Pancreas (tissue), 10 donors: ENCODE results near the gene ATG7. TPM values are rescaled to one million over a fixed set of nuclear protein-coding genes. Genes with fewer than 3 reads are reported as not detected.

Experiments
- ATAC-seq, 4 donors: fragments of 200-7000 bp; cut with Tn5 transposase; one replicate each; pipeline versions ENCODE4 v1.8.0 to v1.9.1; 2020; ENCODE audit warnings: mild to moderate bottlenecking in 4 of 4, moderate library complexity in 4 of 4
- DNase-seq, 6 donors: peaks; one replicate each; pipeline ENCODE4 v3.0.0-alpha.2; 2020
- FAIRE-seq: peaks from 2 replicates; lab custom pipeline; 2012; peaks lifted over from hg19 to GRCh38; lab: Jason Lieb, UNC
- H3K27ac ChIP-seq, 4 donors: fragments of 200-600 bp; sonication (generic); 1 replicate in 3 of 4; 2 replicates in 1 of 4; pipeline versions ENCODE4 v1.5.0 to v1.8.0; 2020
- H3K27me3 ChIP-seq, 4 donors: fragments of 200-600 bp; one replicate each; pipeline ENCODE4 v1.8.0; 2021
- H3K36me3 ChIP-seq, 3 donors: fragments of 200-600 bp; sonication (generic) in 1 of 3; one replicate each; pipeline versions ENCODE4 v1.5.0 to v1.8.0; 2020 to 2021
- H3K4me1 ChIP-seq, 3 donors: fragments of 200-600 bp; one replicate each; pipeline ENCODE4 v1.8.0; 2021
- H3K4me3 ChIP-seq, 4 donors: fragments of 200-600 bp; sonication (generic) in 2 of 4; one replicate each; pipeline versions ENCODE4 v1.5.0 to v1.8.0; 2020 to 2021
- H3K9me3 ChIP-seq, 4 donors: fragments of 200-600 bp; one replicate each; pipeline ENCODE4 v1.8.0; 2021
- WGBS, 2 donors: extraction: QIAGEN DNeasy Blood & Tissue Kit; methylation state at CpG; one replicate each; pipeline ENCODE4 v1.1.7; 2013; 5-methylcytosine and 5-hydroxymethylcytosine counted together
- intact Hi-C, 3 donors: fragments of 100-400 bp; cut with DNase I; formaldehyde crosslinking; loops; one replicate each; pipeline versions ENCODE4 v1.11.1 to v1.14.2; 2022
- polyA plus RNA-seq, 2 donors: library from polyadenylated mRNA; stranded (reverse); fragments of 200-250 nt; gene quantifications; one replicate each; pipeline ENCODE4 v1.2.3, GENCODE V29; 2013
- total RNA-seq, 6 donors: library from RNA; stranded (reverse); fragmentation: NEBNext Ultra II Directional in 4 of 6; extraction: Animal tissue kit (Norgen Biotek cat#: 25700) in 4 of 6; gene quantifications; one replicate each; pipeline versions ENCODE4 v1.2.1 to v1.2.4, GENCODE V29; 2021 to 2023
- TF ChIP-seq, protein P1 (sequence below), 4 donors: fragments of 200-600 bp; sonication (generic) in 3 of 4; IDR thresholded peaks; one replicate each; pipeline versions ENCODE4 v1.5.0 to v1.8.0; 2021; ENCODE audit warnings: antibody characterized with exemption in 4 of 4
- donor health status: healthy with polysubstance abuse.
- donor health status: DM: no; HTN: no; CAD: no; lungs with moderate emphysema.
- donor health status: DM: no; HTN: no; CAD: no.
- donor health status: control.
- donor health status: control.
- donor health status: Bipolar disorder and iron deficiency.
- donor health status: DM: yes; HTN: yes; CAD: no.
- donor health status: DM: no; HTN: no; CAD: no.
- donor health status: DM: no; HTN: no; CAD: no.
- donor health status: DM: yes; HTN: yes; CAD: no.

Gene ATG7
- total and polyA plus RNA-seq, 8 donors: 5.1 to 28.0 (median 15.7) TPM

DNA sequence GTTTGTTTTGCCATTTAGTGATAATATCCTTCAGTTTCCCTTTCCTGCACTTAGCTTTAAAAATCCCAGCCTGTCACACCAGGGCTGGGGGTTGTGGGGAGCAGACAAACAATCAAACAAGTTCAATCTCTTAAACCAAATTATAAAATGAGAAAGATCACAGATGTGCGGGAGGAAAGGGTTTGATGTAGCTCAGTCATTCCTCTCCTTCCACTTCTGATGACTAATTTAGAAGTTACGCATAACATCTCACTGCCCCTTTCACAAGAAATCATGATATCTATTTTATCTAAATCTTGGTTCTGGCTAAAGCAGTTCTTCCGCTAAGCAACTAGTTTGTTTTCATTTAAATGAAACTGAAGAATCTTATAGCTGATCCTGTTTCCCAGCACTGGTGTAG, 34.1 kb upstream of the ATG7 start:
- WGBS, 2 donors: 56 to 74% methylated on average over 3 of the region's 3 CpGs
- FAIRE-seq (no peak), ATAC-seq (peak in 1 of 4 donors; percentile 20), DNase-seq (no peak)
- Histone ChIP-seq H3K4me3 (no peak overlapping the region), H3K27me3 (no peaks in the 10 kb centered on the region), H3K27ac (no peak overlapping the region), H3K36me3 (no peaks in the 10 kb centered on the region), H3K9me3 (no peaks in the 10 kb centered on the region), H3K4me1 (no peaks in the 10 kb centered on the region)
- TF ChIP-seq, protein P1, sequence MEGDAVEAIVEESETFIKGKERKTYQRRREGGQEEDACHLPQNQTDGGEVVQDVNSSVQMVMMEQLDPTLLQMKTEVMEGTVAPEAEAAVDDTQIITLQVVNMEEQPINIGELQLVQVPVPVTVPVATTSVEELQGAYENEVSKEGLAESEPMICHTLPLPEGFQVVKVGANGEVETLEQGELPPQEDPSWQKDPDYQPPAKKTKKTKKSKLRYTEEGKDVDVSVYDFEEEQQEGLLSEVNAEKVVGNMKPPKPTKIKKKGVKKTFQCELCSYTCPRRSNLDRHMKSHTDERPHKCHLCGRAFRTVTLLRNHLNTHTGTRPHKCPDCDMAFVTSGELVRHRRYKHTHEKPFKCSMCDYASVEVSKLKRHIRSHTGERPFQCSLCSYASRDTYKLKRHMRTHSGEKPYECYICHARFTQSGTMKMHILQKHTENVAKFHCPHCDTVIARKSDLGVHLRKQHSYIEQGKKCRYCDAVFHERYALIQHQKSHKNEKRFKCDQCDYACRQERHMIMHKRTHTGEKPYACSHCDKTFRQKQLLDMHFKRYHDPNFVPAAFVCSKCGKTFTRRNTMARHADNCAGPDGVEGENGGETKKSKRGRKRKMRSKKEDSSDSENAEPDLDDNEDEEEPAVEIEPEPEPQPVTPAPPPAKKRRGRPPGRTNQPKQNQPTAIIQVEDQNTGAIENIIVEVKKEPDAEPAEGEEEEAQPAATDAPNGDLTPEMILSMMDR (IDR thresholded peaks at IDR 0.05): no peak
- intact Hi-C loops: no loop called here

- Histone ChIP-seq H3K4me3 (no peak overlapping the region), H3K9me3 (no peaks in the 10 kb centered on the region), H3K27ac (no peak overlapping the region), H3K27me3 (no peaks in the 10 kb centered on the region), H3K36me3 (no peaks in the 10 kb centered on the region), H3K4me1 (no peaks in the 10 kb centered on the region)
- intact Hi-C loops: no loop called here
- WGBS, 2 donors: 63 to 64% methylated on average over 1 of the region's 1 CpG
- FAIRE-seq (no peak), DNase-seq (no peak), ATAC-seq (no peak)
- TF ChIP-seq, protein P1 (IDR thresholded peaks at IDR 0.05): no peak
These were observed 33.3 kb upstream of the ATG7 start for GRCh38 chr3:11238880-11239279.

GRCh38 chr3:11239796-11240195, 32.4 kb upstream of the ATG7 start:
- no peaks in the 10 kb centered on the region for H3K4me1 ChIP-seq
- no peak for FAIRE-seq
- DNase-seq: no peak
- no peak for ATAC-seq
- no peak overlapping the region for H3K4me3 ChIP-seq
- intact Hi-C loops: no loop called here
- TF ChIP-seq, protein P1 (IDR thresholded peaks at IDR 0.05): no peak
- H3K36me3 ChIP-seq: no peaks in the 10 kb centered on the region
- WGBS, 2 donors: 12% methylated on average over 1 of the region's 1 CpG
- no peaks in the 10 kb centered on the region for H3K27me3 ChIP-seq
- H3K27ac ChIP-seq: no peak overlapping the region
- no peaks in the 10 kb centered on the region for H3K9me3 ChIP-seq

- ATAC-seq: no peak
- TF ChIP-seq, protein P1 (IDR thresholded peaks at IDR 0.05): no peak
- H3K4me1 ChIP-seq: no peaks in the 10 kb centered on the region
- 88 to 100% methylated on average over 1 of the region's 1 CpG for WGBS, 2 donors
- no peaks in the 10 kb centered on the region for H3K36me3 ChIP-seq
- H3K27ac ChIP-seq: no peak overlapping the region
- intact Hi-C loops: no loop called here
- FAIRE-seq: no peak
- no peaks in the 10 kb centered on the region for H3K27me3 ChIP-seq
- DNase-seq: no peak
- no peaks in the 10 kb centered on the region for H3K9me3 ChIP-seq
- no peak overlapping the region for H3K4me3 ChIP-seq
These were observed 31.7 kb upstream of the ATG7 start for GRCh38 chr3:11240496-11240895.

DNA sequence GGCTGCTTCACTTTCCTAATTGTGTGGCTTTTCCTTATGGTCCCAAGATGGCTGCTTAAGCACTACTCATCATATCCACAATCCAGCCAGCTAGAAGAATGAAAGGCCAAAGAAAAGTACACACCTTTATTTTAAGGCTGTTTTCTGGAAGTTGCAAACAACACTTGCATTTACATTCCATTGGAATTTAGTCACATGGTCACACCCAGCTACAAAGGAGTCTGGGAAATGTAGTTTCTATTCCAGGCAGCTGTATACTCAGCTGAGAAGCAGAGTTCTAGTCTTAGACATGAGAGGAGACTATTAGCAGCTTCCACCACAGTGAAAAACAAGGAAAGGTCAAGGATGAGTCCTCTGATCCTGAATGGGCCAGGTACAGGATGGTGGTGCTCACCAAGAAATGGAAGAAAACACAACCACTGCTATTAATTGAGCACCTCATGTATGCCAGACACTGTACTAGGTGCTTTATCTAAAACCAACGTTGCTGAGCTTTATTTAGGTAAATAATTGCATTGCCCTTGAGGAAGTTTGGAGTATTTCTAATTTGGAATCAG, 28.0 kb upstream of the ATG7 start:
- intact Hi-C loops: no loop called here
- ATAC-seq (no peak), FAIRE-seq (no peak)

More for the DNA sequence above, 28.0 kb upstream of the ATG7 start:
- H3K9me3 ChIP-seq: no peaks in the 10 kb centered on the region
- H3K36me3 ChIP-seq: no peaks in the 10 kb centered on the region
- no peaks in the 10 kb centered on the region for H3K4me1 ChIP-seq
- H3K27me3 ChIP-seq: no peaks in the 10 kb centered on the region
- no peak overlapping the region for H3K27ac ChIP-seq
- TF ChIP-seq, protein P1 (IDR thresholded peaks at IDR 0.05): no peak
- DNase-seq: no peak
- WGBS, 2 donors: 32 to 33% methylated on average over 1 of the region's 1 CpG
- no peak overlapping the region for H3K4me3 ChIP-seq
